NCI-H128 (cell line): ENCODE measurements around the gene POM121C.
"Not testable (repeated sequence)": the region's sequence is repeated elsewhere in the genome, so short reads cannot be mapped to it uniquely, and the experiment has no call there.

Source experiments
- DNase-seq: peaks from one replicate; lab custom pipeline; 2025; ENCODE audit not compliant: unreplicated experiment; lab: John Stamatoyannopoulos, UW

POM121C gene

DNA sequence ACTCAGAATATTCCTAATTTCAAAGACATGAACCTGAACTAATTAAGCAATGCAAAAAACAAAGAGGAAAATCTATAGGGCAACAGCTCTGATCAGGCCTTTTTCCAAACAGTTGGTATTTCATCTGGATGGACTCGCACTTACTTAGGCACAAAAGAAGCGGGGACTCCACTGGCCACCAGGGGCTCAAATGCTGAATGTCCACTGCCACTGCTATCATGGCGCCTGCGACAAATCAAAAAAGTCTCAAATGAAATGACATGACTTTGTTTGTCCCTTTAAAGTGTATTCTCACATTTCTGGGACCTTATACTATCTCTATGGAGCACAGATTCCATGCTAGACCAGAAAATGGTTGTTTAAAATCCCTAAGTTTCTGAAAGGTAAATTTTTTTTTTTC is 47.1 kb downstream of the POM121C start:
- DNase-seq: not testable (repeated sequence)

DNA sequence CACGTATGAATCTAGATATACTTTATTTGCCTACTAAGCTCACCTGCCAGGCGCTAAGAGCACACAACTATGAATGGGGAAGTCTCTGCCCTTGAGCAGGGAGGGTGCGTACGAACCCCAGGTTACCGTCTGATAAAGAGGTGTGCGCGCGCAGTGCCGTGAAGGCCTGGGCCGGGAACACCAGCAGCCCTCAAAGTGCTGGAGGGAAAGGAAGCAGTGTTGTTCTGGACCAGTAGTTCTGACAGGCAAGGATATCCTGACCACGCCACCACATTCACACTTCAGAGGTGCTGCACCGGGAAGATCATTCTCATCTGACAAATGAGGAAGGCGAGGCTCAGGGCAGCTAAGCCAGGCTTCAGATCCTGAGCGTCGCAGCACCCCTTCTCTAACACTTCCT is 62.6 kb downstream of the POM121C start:
- not testable (repeated sequence) for DNase-seq

DNA sequence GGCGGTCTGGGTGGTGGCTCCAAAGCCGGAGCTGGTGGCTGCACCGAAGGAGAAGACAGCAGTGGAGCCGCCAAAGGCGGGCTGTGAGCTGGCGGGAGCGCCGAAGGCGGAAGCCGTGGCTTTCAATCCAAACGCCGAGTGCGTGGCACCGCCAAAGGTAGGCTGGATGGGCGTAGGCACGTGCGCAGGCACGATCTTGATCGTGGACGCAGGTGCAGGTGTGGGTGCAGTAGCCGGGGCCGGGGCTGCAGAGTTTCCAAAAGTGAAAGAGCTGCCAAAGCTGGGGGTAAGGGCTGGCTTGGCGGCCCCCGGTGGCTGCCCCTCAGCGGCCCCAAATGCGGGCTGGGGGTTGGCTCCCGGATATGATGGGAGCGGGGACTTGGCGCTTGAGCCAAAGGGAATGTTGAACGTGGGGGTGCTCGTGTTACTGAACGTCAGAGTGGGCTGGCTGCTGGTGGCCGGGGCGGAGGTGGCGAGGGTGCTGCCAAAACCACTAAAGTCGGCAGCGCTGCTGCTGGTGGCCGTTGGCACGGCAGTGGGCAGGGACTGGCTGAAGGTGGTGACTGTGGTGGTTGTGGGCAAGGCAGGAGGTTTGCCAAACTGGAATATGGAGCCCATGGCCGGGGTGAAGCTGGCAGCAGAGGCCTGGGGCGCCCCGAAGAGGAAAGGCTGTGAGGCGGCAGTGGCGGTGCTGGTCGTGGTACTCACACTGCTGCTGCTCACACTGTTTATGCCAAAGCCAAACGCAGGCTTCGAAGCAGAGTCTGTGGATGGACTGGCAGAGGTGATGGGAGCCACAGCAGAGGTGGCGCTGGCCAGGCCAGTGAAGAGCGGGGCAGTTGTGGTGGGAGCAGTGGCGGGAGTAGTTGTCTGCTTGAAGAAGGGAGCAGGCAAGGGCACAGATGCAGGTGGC is 64.0 kb downstream of the POM121C start:
- not testable (repeated sequence) for DNase-seq

DNA sequence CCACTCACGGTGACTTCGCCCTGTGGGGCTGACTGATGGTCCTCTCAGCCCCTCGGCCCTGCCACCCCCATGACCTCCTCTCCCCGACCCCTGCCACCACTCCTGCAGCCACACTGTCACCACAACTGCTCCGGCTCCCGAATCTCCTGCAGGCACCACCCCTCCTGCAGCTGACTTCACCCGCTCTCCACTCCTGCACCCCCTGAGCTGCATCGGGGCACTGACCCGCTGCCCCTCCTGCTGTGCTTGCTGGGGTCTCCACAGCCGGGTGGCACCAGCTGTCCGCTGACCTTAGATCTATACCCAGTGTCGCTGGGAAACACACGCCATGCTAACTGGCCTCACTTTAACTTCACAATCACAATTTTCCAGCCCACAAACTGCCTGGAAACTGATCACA is 65.9 kb downstream of the POM121C start:
- DNase-seq: not testable (repeated sequence)

DNA sequence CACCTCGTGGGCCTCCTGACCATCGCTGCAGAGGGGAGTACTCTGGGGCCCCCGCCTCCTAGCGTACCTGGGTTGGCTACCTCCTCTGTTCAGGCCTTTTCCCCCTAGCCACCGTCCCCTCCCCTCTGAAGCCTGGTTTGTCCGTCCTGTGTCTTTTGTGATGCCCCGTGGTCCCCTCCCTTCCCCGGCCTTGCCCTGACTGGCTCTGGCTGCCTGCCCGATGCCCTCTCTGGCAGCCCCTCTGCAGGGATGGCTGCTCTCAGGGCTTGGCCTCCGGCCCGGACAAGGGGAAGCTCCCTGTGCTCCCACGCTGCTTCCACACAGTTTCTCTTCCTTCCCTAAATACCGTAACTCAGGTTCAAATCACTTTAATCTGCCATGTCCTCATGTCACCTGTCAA is 66.4 kb downstream of the POM121C start:
- DNase-seq: not testable (repeated sequence)

DNA sequence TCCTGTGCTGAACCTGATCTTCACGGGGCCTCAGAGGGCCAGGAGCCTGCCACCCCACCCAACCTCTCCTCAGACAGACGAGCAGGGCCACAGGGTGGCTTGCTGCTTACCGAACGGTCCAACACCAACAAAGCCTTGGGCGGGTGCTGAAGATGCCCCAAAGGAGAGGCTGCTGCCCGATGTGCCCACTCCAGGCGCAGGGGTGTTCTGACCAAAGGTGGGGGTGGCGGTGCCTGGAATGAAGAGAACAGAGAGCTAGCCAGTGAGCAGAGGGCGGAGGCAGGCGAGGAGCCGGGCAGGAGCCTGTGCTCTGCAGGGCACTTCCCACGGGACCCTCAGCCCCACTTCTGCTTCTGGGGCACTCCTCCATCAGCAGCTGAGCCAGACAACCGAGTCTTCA is 66.9 kb downstream of the POM121C start:
- not testable (repeated sequence) for DNase-seq

DNA sequence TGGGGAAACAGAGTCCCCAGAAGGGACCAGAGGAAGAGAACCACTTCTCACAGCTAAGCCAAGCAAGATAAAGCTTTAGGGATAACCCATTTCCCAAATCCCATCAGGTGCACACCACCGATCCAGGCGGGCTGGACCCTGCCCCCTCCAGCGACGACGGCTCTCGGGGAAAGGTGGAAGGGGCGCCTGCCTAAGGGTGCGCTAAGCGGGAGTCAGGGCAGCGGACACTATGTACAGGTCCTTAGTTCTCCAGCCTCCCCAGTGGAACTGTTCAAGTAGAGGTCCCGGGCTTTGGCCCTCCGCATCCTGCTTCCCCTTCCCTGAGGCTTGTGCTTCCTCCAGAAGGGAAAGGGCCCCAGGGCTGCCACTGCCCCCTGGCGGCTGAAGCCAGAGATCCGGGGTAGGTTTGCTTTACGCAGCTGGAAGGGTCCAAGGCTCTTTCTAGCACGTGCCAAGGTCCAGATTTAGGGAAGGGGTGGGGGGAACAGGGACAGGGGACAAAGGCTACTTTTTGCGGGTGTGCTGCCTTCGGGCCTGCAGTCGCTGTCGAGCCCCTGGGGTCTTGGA is 67.7 kb downstream of the POM121C start:
- DNase-seq: not testable (repeated sequence)

DNA sequence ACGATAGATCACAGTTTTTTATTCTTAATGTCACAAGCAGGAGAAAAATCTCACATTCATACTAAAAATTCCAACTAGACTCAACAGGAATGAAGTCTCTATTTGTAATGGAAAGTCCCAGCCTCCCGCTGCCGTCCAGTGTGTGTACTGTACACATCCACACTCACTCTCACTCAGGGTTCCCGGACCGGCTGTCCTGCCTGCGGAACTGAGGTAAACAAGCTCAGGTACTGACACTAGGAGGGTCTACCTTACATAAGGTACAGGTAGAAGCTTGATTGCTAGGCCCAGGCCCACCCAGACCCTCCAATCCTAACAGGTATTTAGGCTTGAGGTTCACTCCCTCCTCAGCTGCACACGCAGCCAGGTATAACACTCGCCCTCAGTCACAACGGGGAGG is 69.3 kb downstream of the POM121C start:
- not testable (repeated sequence) for DNase-seq

DNA sequence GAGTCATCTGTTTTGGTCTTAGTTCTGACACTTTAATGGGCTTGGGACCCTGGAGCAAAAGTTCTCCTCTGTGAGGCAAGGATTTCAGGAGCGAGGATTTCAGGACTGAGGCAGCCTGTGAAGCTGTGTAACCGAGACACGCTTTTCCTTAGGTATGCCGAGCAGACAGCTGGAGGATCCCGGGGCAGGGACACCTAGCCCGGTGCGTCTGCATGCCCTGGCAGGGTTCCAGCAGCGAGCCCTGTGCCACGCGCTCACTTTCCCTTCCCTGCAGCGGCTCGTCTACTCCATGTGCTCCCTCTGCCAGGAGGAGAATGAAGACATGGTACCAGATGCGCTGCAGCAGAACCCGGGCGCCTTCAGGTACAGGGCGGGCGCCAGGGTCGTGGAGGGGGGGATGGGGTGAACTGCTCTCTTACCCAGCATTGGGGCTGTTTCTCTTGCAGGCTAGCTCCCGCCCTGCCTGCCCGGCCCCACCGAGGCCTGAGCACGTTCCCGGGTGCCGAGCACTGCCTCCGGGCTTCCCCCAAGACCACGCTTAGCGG is 70.2 kb downstream of the POM121C start:
- DNase-seq: not testable (repeated sequence)

DNA sequence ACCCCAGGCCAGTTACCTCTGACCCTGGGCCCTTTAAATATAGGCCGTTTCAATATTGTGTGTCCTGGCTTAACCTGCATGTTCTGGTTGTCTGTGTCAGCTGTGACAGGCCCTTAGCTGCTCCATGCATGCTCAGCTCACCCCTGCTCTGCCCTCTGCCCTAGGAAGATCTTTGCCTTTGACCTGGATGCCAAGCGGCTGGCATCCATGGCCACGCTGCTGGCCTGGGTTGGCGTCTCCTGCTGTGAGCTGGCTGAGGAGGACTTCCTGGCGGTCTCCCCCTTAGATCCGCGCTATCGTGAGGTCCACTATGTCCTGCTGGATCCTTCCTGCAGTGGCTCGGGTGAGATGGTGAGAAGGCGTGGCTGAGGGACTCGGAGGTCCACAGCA is 70.7 kb downstream of the POM121C start:
- not testable (repeated sequence) for DNase-seq

DNA sequence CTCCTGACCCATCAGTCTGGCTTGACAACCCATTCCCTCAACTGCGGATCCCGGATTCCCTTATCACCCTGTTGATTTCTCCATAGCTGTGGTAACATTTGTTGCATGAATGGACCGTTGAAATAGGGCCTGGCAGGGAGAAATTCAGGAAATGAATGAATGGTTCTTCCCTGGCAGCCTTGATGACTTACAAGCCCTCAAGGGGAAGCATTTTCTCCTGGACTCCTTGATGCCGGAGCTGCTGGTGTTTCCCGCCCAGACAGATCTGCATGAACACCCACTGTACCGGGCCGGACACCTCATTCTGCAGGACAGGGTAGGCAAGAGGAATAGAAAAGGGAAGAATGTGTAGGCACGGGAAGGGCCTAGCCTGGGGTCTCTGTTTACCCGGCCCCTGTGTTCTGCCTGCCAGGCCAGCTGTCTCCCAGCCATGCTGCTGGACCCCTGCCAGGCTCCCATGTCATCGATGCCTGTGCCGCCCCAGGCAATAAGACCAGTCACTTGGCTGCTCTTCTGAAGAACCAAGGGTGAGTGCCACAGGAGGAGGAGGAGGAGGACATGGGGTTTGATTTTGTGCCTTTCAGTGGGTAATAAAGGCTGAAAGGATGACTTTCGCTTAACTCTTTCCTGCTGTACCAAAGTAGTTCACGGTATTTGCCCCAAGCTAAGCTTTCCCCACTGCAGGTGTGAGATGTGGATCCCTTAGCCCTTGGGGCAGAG is 71.2 kb downstream of the POM121C start:
- DNase-seq: not testable (repeated sequence)

DNA sequence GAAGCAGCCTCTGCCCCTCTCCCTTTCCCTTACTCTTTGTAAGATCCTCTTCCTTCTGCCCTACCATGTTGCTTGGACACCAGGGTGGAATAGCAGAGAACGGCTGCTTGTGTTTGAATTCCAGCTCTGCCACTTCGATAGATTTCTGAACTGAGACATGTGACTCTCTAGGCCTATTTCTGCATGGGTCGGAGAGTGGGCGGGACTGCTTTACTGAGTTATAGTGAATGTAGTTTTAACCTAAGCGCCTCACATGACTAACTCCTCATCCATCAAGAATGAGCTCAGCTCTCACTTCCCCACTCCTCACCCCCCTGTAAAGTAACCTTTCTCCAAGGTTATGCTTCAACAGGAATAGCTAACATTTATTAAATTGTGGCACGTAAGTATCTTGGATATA is 71.9 kb downstream of the POM121C start:
- DNase-seq: not testable (repeated sequence)

DNA sequence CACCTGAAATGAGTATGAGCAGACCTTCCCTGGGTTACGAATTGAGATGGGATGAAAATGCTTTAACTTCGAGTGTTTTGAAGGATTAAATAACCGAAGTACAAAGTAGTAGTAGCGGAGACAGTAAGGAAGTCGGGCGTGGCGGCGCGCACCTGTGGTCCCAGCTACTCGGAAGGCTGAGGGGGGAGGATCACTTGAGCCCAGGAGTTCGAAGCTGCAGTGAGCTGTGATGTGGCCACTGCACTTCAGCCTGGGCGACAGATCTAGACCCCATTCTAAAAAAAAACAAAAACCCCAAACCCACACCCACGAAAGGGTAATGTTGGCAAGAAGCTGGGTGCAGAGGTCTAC is 75.3 kb downstream of the POM121C start:
- DNase-seq: not testable (repeated sequence)

DNA sequence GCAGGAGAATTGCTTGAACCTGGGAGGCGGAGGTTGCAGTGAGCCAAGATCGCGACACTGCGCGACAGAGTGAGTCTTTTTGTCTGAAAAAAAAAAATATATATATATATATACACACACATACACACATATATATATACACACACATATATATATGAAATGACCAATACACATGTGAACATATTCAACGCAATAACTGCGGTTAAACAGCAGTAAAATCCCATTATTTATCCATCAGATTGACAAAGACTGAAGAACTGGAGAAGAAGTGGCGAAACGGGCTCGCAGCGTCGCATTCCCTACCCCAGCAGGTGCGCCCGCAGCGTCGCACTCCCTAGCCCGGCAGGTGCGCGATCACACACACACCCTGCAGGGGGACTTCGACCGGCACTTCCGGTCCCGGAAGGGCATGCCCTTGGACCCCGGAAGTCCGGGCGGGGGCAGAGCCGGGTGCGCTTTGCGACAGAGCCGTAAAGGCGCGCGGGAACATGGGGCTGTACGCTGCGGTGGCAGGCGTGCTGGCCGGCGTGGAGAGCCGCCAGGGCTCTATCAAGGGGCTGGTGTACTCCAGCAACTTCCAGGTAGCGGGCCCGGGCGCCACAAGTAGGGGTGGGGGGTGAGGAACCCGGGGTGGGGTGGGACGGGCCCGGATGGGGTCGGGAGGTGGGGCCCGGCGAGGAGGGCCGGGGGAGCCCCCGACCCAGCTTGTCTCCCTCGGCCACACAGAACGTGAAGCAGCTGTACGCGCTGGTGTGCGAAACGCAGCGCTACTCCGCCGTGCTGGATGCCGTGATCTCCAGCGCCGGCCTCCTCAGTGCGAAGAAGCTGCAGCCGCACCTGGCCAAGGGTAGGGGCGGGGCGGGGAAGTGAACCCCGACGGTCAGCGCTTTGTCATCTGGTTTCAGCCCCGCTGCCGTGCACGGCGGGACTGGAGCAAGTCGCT is 75.9 kb downstream of the POM121C start:
- DNase-seq: not testable (repeated sequence)

DNA sequence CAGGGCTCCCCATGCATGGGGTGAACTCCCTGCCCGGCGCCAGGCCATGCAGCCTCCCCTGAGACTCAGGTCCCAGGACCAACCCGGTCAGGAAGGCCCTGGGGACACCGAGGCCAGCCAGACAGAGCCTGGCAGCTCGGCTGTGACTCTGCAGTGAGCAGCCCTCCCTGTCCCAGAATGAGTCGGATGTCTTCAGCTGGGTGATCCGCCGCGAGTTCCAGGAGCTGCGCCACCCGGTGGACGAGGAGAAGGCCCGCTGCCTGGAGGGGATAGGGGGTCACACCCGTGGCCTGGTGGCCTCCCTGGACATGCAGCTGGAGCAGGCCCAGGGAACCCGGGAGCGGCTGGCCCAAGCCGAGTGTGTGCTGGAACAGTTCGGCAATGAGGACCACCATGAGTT is 81.4 kb downstream of the POM121C start:
- DNase-seq: not testable (repeated sequence)

DNA sequence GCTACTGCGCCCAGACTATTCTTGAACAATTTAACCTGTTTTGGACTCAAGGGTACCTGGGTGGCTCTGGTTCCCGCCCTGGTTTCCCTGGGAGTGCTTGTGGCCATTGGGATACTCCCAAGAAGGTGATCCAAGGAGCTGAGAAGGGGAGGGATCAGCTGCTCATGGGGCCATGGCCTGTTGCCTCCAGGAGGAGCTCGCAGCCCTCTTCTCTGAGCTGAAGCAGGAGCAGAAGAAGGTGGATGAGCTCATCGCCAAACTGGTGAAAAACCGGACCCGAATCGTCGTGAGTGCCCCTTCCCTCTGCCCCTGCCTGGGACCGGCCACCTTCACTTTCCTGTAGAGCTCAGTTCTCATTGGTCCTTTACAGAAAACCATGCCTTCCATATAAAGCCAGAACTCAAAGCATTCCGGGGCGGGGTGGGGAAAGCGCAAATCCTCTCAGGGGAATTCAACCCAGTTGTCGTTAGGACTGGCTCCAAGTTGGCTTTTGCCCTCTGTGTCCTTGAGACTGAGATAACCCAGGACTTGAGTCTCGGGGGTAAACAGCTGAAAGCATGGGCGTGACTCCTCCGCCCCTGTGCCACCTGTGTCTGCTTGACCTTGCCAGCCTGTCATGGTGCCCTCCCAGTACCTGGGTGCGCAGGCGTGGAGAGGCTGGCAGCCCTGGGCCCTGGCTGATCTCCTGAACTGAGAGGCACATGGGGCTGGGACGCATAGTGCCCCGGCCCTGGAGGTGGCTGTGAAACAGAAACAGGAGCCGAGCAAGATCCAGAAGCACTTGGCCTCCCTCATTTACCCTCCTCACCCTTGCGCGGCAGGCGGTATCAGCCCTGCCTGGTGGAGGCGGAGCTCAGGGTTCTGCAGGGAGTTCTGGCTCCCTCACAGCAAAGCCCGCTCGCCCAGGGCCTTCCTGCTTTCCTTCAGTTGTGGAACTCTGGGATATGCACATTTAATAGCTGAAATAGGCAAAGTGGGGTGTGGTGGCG is 82.3 kb downstream of the POM121C start:
- not testable (repeated sequence) for DNase-seq

DNA sequence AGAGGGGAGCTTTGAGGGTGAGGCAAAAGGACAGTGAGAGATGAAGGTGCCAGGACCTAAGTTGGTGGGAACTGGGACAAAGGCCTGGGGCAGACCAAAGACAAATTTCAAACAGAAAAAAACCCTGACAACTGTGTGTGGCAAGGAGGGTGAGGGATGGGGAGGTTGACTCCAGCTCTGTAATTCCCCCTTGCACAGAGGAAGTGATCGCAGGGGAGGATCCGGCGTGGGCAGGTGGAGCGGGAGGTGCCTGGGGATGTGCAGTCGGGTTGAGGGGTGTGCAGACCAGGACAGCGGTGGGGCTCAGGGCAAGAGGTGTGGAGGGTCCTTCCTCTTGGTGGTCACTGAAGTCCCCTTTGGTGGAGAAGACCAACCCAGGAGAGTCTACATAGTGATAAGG is 85.5 kb downstream of the POM121C start:
- not testable (repeated sequence) for DNase-seq

DNA sequence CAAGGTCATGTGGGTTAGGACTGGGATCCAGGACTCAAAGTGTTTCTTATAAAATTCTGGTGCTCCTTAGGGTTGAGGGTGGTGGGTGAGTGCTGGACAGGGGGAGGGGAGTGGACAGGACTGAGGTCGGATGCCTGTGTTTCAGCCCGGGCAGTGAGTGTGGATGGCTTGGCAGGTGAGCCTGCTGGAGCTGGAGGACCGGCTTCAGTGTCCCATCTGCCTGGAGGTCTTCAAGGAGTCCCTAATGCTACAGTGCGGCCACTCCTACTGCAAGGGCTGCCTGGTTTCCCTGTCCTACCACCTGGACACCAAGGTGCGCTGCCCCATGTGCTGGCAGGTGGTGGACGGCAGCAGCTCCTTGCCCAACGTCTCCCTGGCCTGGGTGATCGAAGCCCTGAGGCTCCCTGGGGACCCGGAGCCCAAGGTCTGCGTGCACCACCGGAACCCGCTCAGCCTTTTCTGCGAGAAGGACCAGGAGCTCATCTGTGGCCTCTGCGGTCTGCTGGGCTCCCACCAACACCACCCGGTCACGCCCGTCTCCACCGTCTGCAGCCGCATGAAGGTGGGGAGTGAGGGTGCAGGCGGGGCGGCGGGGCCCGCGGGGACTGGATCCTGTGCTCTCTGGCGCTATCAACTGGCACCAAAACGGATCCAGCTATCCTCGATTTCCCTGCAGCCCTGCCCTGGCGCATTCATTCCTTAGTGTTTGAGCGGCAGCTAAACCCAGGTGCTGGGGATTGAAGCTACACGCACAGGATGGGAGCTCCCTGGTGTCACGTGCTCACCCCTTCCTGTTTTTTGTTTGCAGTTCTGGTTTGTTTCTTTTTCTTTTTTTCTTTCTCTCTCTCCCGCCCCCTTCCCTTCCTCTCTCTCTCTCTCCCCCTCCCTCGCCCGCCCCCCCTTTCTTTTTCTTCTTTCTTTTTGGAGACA is 87.1 kb downstream of the POM121C start:
- not testable (repeated sequence) for DNase-seq
